GM13976 (cell line): ENCODE results near the gene COX7C.

Experiments
- DNase-seq: peaks from one replicate; pipeline ENCODE4 v3.0.0; 2012; ENCODE audit warnings: low spot score
- CTCF ChIP-seq: IDR thresholded peaks from 2 replicates; pipeline ENCODE4 v1.5.1; 2012; ENCODE audit warnings: borderline replicate concordance, mild to moderate bottlenecking; ENCODE audit not compliant: insufficient read depth; ENCODE audit errors: extremely low read depth, missing control alignments, control extremely low read depth
- in situ Hi-C: fragments of 300-500 bp; cut with MboI; formaldehyde crosslinking; loops from one replicate; pipeline ENCODE4 v1.12.0; 2022; ENCODE audit warnings: low sequenced_read_pairs, mixed read lengths, inconsistent platforms; ENCODE audit not compliant: unreplicated experiment

COX7C gene

GRCh38 chr5:86664173-86664572, 46.4 kb downstream of the COX7C start:
- in situ Hi-C loops, result no loop called here
- DNase-seq, result no peak
- TF ChIP-seq CTCF, result no peak

GRCh38 chr5:86665984-86666760, 48.4 kb downstream of the COX7C start:
- no peak for TF ChIP-seq CTCF
- in situ Hi-C loops, result no loop called here
- DNase-seq, result no peak

GRCh38 chr5:86666981-86667380, 49.2 kb downstream of the COX7C start:
- DNase-seq, result no peak
- in situ Hi-C loops, result no loop called here
- TF ChIP-seq CTCF, result no peak
